ENCODE data around the gene TP53RK. TPM values are rescaled to one million over a fixed set of nuclear protein-coding genes. Genes with fewer than 3 reads are reported as not detected.

TP53RK gene
- total RNA-seq, 1 donor from 2014 or later = 12.0 TPM

GRCh38 chr20:46649650-46649949 lies 39.6 kb downstream of the TP53RK start:
- no peaks in the 10 kb centered on the region for H3K9me3 Mint-ChIP-seq (ENCODE audit: low read depth)
- peaks cover 28% of the 10 kb centered on the region for H3K27me3 Mint-ChIP-seq (ENCODE audit: low read depth)
- H3K36me3 Mint-ChIP-seq (ENCODE audit: low read depth) = peaks cover 7% of the 10 kb centered on the region
- peaks cover 18% of the 10 kb centered on the region for H3K4me1 Mint-ChIP-seq (ENCODE audit: low read depth)
- H3K27ac Mint-ChIP-seq (ENCODE audit: unreplicated experiment) = no peak overlapping the region
- no peak for DNase-seq (ENCODE audit: low spot score)
- no peak overlapping the region for H3K4me3 Mint-ChIP-seq (ENCODE audit: unreplicated experiment)
- TF ChIP-seq CTCF (IDR thresholded peaks at IDR 0.05) = no peak

- no peak for TF ChIP-seq CTCF (IDR thresholded peaks at IDR 0.05)
- no peaks in the 10 kb centered on the region for H3K9me3 Mint-ChIP-seq (ENCODE audit: low read depth)
- no peak for DNase-seq (ENCODE audit: low spot score)
- H3K36me3 Mint-ChIP-seq (ENCODE audit: low read depth) = peaks cover 7% of the 10 kb centered on the region
- no peak overlapping the region for H3K27ac Mint-ChIP-seq (ENCODE audit: unreplicated experiment)
- H3K27me3 Mint-ChIP-seq (ENCODE audit: low read depth) = peaks cover 28% of the 10 kb centered on the region
- peaks cover 18% of the 10 kb centered on the region for H3K4me1 Mint-ChIP-seq (ENCODE audit: low read depth)
- no peak overlapping the region for H3K4me3 Mint-ChIP-seq (ENCODE audit: unreplicated experiment)
Measured at GRCh38 chr20:46648903-46649649, 40.2 kb downstream of the TP53RK start.

GRCh38 chr20:46647469-46647868 lies 41.8 kb downstream of the TP53RK start:
- no peaks in the 10 kb centered on the region for H3K9me3 Mint-ChIP-seq (ENCODE audit: low read depth)
- H3K36me3 Mint-ChIP-seq (ENCODE audit: low read depth) = peaks cover 2% of the 10 kb centered on the region
- peaks cover 18% of the 10 kb centered on the region for H3K4me1 Mint-ChIP-seq (ENCODE audit: low read depth)
- peaks cover 20% of the 10 kb centered on the region for H3K27me3 Mint-ChIP-seq (ENCODE audit: low read depth)
- H3K4me3 Mint-ChIP-seq (ENCODE audit: unreplicated experiment) = no peak overlapping the region
- H3K27ac Mint-ChIP-seq (ENCODE audit: unreplicated experiment) = no peak overlapping the region
- TF ChIP-seq CTCF (IDR thresholded peaks at IDR 0.05) = no peak
- no peak for DNase-seq (ENCODE audit: low spot score)

- no peak for TF ChIP-seq CTCF (IDR thresholded peaks at IDR 0.05)
- Mint-ChIP-seq H3K27me3 (ENCODE audit: low read depth) (peaks cover 18% of the 10 kb centered on the region), H3K4me1 (ENCODE audit: low read depth) (peaks cover 18% of the 10 kb centered on the region), H3K36me3 (ENCODE audit: low read depth) (peaks cover 2% of the 10 kb centered on the region), H3K27ac (ENCODE audit: unreplicated experiment) (no peak overlapping the region), H3K4me3 (ENCODE audit: unreplicated experiment) (no peak overlapping the region), H3K9me3 (ENCODE audit: low read depth) (no peaks in the 10 kb centered on the region)
- DNase-seq (ENCODE audit: low spot score) = no peak
Measured at GRCh38 chr20:46646659-46647380, 42.4 kb downstream of the TP53RK start.

GRCh38 chr20:46646122-46646521 lies 43.1 kb downstream of the TP53RK start:
- Mint-ChIP-seq H3K4me1 (ENCODE audit: low read depth) (peaks cover 17% of the 10 kb centered on the region), H3K27me3 (ENCODE audit: low read depth) (peaks cover 14% of the 10 kb centered on the region), H3K36me3 (ENCODE audit: low read depth) (no peaks in the 10 kb centered on the region), H3K27ac (ENCODE audit: unreplicated experiment) (no peak overlapping the region), H3K9me3 (ENCODE audit: low read depth) (no peaks in the 10 kb centered on the region), H3K4me3 (ENCODE audit: unreplicated experiment) (no peak overlapping the region)
- no peak for TF ChIP-seq CTCF (IDR thresholded peaks at IDR 0.05)
- no peak for DNase-seq (ENCODE audit: low spot score)
